Fibroblast of mammary gland (primary cell): ENCODE measurements around the gene SAFB.
"Not testable (repeated sequence)": the region's sequence is repeated elsewhere in the genome, so short reads cannot be mapped to it uniquely, and the experiment has no call there.

Experiments
- DNase-seq: peaks from one replicate; pipeline ENCODE4 v3.0.0-alpha.2; 2010; ENCODE audit warnings: low read depth
- H3K4me3 ChIP-seq: 2 replicates; pipeline ENCODE4 v1.5.1; 2011; ENCODE audit warnings: low read depth, mild to moderate bottlenecking, low read length, moderate library complexity; ENCODE audit not compliant: control insufficient read depth
- TF ChIP-seq, protein P1 (sequence below): conservative IDR thresholded peaks from 2 replicates; pipeline ENCODE4 v1.5.1; 2011; ENCODE audit warnings: low read depth, low read length, inconsistent platforms; ENCODE audit not compliant: control insufficient read depth, insufficient read depth

SAFB gene

DNA sequence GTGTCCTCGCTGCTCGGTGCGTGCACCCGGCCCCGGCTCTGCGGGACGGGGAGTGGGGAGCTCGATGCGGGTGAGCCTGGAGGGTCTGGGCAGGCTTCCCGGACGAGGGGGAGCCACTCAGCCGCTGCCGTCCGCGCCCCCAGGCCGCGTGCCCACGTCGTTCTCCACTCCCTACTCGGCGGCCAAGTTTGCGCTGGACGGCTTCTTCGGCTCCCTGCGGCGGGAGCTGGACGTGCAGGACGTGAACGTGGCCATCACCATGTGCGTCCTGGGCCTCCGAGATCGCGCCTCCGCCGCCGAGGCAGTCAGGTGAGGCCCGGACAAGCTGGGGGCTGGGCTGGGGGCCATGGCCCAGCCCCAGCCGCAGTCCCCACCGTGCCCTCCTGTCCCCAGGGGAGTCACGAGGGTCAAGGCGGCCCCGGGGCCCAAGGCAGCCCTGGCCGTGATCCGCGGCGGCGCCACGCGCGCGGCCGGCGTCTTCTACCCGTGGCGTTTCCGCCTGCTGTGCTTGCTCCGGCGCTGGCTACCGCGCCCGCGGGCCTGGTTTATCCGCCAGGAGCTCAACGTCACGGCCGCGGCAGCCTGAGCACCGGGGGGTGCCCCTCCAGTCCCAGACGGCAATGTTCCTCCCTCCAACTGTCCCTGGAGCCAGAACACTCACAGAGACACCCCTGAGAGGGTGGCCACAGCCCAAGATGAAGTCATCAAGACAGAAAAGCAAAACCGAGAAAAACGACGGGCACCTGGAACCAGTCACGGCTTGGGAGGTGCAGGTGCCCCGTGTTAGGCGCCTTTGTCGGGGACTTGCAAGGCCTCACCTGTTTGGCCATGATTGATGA lies 64.7 kb downstream of the SAFB start:
- no peak for DNase-seq
- TF ChIP-seq, protein P1, sequence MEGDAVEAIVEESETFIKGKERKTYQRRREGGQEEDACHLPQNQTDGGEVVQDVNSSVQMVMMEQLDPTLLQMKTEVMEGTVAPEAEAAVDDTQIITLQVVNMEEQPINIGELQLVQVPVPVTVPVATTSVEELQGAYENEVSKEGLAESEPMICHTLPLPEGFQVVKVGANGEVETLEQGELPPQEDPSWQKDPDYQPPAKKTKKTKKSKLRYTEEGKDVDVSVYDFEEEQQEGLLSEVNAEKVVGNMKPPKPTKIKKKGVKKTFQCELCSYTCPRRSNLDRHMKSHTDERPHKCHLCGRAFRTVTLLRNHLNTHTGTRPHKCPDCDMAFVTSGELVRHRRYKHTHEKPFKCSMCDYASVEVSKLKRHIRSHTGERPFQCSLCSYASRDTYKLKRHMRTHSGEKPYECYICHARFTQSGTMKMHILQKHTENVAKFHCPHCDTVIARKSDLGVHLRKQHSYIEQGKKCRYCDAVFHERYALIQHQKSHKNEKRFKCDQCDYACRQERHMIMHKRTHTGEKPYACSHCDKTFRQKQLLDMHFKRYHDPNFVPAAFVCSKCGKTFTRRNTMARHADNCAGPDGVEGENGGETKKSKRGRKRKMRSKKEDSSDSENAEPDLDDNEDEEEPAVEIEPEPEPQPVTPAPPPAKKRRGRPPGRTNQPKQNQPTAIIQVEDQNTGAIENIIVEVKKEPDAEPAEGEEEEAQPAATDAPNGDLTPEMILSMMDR: no peak
- H3K4me3 ChIP-seq: peak overlapping the region; percentile 34

DNA sequence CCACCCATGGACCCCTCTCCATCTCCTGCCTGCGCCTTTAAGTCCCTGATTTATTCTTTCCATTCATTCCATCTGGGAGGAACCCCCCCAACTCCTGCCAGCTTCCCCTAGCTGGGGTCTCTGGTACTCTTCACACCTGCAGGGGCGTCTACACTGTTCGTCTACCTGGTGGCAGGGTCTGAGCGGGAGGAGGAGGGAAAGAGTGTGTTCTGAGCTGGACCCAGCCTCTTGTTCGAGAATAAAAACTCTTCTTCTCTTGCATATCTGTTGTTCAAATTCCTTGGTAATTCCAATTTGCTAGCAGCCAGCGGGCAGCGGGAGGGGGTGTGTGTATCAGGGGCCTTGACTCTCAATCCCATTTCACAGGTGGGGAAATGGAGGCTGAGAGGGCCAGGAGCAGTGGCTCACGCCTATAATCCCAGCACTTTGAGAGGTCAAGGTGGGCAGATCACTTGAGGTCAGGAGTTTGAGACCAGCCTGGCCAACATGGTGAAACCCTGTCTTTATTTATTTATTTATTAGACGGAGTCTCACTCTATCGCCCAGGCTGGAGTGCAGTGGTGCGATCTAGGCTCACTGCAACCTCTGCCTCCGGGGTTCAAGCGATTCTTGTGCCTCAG lies 65.5 kb downstream of the SAFB start:
- DNase-seq, H3K4me3 ChIP-seq: not testable (repeated sequence)

DNA sequence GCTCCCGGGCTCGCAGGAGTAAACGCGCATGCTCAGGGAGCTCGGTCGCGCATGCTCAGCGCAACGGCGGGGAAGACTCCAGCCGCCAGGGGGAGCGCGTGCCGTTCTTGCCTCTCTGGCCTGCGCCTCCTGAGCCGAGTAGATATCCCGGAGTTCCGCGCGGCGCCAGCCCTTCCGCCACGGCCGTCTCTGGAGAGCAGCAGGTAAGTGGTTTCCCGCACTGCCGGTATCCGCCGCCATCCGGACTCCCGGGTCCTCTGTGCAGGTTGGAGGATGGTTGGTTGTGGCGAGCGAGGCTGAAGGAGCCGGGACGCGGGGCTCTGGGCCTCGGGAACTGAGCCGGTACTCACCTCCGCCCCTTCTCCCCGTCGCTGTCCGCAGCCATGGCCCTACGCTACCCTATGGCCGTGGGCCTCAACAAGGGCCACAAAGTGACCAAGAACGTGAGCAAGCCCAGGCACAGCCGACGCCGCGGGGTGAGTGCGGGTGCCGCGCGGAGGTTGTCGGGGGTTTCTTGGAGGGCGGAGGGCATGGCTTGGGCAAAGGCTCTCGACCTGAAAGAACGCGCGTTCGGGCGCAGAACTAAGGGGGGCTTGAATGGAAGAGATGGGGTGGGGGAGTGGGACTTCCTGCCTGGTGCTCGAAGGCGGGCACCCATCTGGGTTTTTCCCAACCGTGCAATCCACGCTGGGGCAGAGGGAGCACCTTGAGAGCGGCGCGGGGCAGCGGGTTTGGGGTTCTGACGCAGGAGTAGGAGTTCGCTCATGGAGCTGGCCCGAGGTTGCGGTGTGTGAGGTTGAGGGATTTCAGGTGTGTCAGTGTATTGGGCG lies 67.5 kb downstream of the SAFB start, which contains the start of gene RPL36:
Gene RPL36 (plus strand): TSS at position 171 of the 830 bp plus-strand sequence. CDS start 213 bp downstream, at position 384.
- DNase-seq: peak; percentile 94

DNA sequence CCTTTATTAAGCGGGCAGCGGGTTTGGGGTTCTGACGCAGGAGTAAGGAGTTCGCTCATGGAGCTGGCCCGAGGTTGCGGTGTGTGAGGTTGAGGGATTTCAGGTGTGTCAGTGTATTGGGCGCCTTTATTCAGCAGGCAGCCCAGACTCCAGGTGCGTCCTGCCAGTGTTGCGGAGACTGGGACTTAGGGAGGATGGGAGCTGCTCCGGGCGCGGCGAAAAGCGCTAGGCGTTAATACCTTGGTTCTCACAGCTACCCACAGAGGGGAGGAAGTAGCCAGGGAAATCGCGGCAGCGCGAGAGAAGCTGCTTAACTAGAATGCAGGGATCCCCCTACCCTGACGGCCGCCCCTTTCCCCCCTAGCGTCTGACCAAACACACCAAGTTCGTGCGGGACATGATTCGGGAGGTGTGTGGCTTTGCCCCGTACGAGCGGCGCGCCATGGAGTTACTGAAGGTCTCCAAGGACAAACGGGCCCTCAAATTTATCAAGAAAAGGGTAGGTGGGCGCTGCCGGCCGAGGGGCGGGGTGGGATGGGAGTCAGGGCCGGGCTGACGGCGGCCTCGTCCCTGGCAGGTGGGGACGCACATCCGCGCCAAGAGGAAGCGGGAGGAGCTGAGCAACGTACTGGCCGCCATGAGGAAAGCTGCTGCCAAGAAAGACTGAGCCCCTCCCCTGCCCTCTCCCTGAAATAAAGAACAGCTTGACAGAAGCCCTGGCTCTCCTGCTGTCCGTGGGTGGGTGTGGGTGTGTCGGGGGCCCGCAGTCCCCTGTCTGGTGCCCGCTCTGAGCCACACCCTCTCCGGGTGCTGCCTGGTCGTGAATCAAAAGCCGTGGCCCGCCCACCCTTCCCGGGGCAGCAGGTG lies 68.3 kb downstream of the SAFB start:
- DNase-seq: peak; percentile 74
- peak overlapping the region; percentile 97 for H3K4me3 ChIP-seq
- TF ChIP-seq, protein P1: no peak

More for the DNA sequence above, 67.5 kb downstream of the SAFB start, which contains the start of gene RPL36:
- TF ChIP-seq, protein P1: peak; percentile 86
- H3K4me3 ChIP-seq: peak within 1 kb of the TSS; percentile 97

DNA sequence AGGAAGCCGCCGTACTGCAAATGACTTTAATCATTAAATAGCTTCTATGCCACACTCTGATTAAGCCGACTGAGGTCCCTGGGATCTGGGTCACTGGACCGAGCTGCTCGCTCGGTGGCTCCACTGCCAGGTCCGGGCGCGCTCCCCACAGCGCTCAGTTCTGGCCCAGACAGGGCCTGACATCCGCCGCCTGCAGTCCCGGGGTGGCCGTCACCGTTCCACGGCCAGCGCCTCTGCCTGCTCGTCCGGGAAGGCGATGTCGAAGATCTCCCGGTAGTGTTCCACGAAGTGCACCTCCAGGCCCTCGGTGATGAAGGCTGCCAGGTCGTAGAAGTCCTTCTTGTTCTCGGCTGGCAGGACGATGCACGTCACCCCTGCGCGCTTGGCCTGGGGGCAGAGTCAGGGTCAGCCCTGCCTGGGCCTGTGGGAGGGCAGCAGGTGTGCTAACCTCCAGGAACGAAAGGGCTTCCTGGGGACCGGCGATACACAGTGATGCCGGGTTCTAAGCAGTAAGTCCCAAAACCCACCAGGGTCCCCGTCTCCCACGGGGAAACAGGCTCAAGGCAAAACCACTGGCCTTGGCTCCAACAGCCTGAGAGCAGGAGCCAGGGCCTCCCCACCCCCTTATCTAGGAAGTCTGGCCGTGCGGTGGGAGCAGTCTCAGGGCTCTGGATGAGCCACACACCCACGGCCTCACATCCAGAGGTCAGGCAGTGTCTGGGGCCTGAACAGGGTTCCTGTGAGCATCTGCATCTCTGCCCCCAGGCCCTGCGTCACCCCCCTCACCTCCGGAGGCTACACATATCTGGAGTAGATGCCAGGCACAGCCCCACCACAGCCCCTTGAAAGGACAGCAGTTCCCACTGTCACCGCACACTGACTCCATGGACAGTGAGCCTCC lies 69.2 kb downstream of the SAFB start:
- DNase-seq: peak; percentile 43
- peak overlapping the region; percentile 97 for H3K4me3 ChIP-seq
- TF ChIP-seq, protein P1: no peak

DNA sequence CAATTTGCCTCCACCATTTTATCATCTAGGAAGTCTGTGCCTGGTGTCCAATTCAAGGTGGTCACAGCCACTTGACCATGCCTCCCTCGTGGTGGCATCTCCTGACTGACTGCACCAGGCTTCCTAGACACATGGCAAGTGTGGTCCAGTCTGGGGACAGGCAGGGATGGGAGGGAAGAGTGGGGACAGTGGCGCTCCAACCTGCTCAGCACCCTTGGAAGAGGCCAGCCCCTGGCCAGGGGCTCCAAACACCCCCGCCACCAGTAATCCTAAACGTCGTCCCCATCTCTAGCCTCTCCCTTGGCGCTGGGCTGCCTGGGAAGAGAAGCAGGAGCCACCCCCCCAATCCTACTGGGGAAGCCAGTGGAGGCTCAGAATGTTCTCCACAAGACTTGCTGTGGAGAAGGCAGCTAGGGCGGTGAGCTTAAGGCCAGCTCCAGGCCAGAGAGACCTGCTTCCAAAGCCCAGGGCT lies 69.9 kb downstream of the SAFB start:
- no peak overlapping the region for H3K4me3 ChIP-seq
- TF ChIP-seq, protein P1: no peak
- DNase-seq: no peak
